HG02588 (cell line): ENCODE data around the gene ADGRG6.

Experiments used
- ATAC-seq: cut with Tn5 transposase; IDR thresholded peaks from one replicate; pipeline ENCODE4 v1.9.1; 2021; ENCODE audit warnings: mild to moderate bottlenecking, moderate library complexity; ENCODE audit not compliant: unreplicated experiment

ADGRG6 gene

GRCh38 chr6:142290851-142291250 is 11.0 kb upstream of the ADGRG6 start:
- no peak for ATAC-seq

- ATAC-seq, result no peak
These were observed 10.3 kb upstream of the ADGRG6 start for GRCh38 chr6:142291512-142291911.

GRCh38 chr6:142292166-142292924 is 9.5 kb upstream of the ADGRG6 start:
- no peak for ATAC-seq

- ATAC-seq, result no peak
These were observed 8.7 kb upstream of the ADGRG6 start for GRCh38 chr6:142293121-142293520.

GRCh38 chr6:142294679-142295078 is 7.1 kb upstream of the ADGRG6 start:
- no peak for ATAC-seq

GRCh38 chr6:142296975-142297604 is 4.7 kb upstream of the ADGRG6 start:
- no peak for ATAC-seq

- ATAC-seq, result no peak
These were observed 4.2 kb upstream of the ADGRG6 start for GRCh38 chr6:142297605-142297995.

GRCh38 chr6:142297996-142298753 is 3.6 kb upstream of the ADGRG6 start:
- no peak for ATAC-seq

- no peak for ATAC-seq
These were observed 1.5 kb upstream of the ADGRG6 start for GRCh38 chr6:142300302-142300701.

- ATAC-seq, result peak; percentile 9
These were observed 803 bp upstream of the ADGRG6 start for GRCh38 chr6:142300758-142301650.

GRCh38 chr6:142302421-142303175 is 791 bp downstream of the ADGRG6 start:
- ATAC-seq, result no peak

GRCh38 chr6:142303176-142303533 is 1.3 kb downstream of the ADGRG6 start:
- no peak for ATAC-seq

- ATAC-seq, result no peak
These were observed 2.4 kb downstream of the ADGRG6 start for GRCh38 chr6:142304241-142304640.

- ATAC-seq, result no peak
These were observed 4.9 kb downstream of the ADGRG6 start for GRCh38 chr6:142306736-142307135.

GRCh38 chr6:142307963-142308748 is 6.3 kb downstream of the ADGRG6 start:
- ATAC-seq, result no peak

GRCh38 chr6:142309426-142309825 is 7.6 kb downstream of the ADGRG6 start:
- no peak for ATAC-seq

- ATAC-seq, result no peak
These were observed 11.5 kb downstream of the ADGRG6 start for GRCh38 chr6:142313284-142313683.

- no peak for ATAC-seq
These were observed 15.1 kb downstream of the ADGRG6 start for GRCh38 chr6:142316791-142317368.

GRCh38 chr6:142318714-142319113 is 16.9 kb downstream of the ADGRG6 start:
- ATAC-seq, result no peak
